Lower leg skin (tissue), 4 donors: Measurements from ENCODE around the gene ANAPC10. TPM values are rescaled to one million over a fixed set of nuclear protein-coding genes. Genes with fewer than 3 reads are reported as not detected.

Source experiments
- total RNA-seq, 4 donors: library from RNA; depleted of rRNA; stranded (reverse); fragments of >200 nt; gene quantifications; one replicate each; pipeline ENCODE4 v1.1.0, GENCODE V29; 2016

The ANAPC10 gene
- total RNA-seq, 4 donors from 2014 or later, result 18.4 to 26.4 (median 20.2) TPM

Other genes starting within 250 kb of the ANAPC10 start
- 10 to 100 TPM; 55.7 to 71.1 (median 57.8) TPM for gene ABCE1, start 115 bp upstream of the ANAPC10 start, total RNA-seq
- 10 to 100 TPM; 26.7 to 38.2 (median 36.1) TPM for gene OTUD4, start 82.4 kb upstream of the ANAPC10 start, total RNA-seq